LoVo (cell line): ENCODE results near the gene FAM161B.
A peak's percentile ranks its signal among the peaks of the same experiment; 100 is the strongest.
"Not testable (repeated sequence)": the region's sequence is repeated elsewhere in the genome, so short reads cannot be mapped to it uniquely, and the experiment has no call there.

ENCODE experiments used
- DNase-seq: peaks from one replicate; pipeline ENCODE4 v3.0.0-alpha.2; 2016; ENCODE audit warnings: low spot score

FAM161B gene

DNA sequence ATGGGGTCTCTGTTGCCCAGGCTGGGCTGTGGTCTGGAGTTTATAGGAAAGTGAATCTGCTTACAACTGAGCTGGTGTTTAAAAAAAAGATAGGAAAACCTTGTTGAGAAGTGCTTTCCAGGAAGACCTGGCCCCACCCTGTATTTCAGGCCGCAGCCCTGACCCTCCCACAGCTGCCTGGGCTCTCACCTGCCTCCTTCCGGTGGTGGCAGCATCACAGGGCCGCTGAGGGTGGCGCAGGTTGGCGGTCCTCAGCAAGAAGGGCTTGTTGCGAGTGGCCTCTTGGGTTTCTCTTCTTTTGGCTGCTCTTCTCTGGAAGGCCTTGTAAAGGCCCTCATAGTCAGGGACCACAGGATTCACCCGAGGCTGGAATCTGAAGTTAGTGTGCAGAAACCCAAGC is 7.7 kb downstream of the FAM161B start:
- no peak for DNase-seq

DNA sequence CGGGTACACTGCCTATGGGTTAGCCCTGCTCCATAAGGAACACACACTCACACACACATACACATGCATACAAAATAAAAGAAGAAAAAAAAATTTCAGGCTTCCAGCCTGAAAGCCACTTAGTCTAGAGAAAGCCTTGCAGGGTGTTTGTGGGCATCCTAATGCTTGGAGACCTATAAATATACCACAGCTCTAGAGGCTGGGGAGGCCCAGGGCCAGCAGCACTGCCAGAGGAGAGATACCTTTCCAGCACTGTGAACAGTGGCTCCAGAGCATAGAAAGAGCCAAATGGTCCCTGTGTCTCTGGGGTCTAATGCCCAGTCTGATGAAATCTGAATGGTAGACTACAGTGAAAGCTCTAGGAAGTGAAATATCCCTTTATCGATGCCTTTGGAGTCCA is 12.9 kb downstream of the FAM161B start:
- no peak for DNase-seq

DNA sequence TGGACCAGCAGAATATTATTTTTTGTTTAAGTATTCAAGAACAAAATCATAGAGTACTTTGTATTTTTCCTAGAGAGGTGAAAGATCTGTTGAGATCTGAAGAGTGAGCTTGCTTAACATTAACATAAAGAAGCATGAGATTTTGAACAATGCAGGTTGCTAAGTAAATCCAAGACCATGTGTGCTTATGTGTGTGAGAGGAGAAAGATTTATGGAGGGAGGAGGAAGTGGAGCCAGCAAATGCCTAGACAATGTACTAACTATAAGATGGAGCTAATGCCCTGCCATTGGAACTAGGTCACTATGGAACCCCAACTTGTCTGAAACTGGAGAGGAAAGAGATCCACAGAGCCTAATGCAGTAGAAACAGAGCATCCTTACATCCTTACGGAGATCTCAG is 13.3 kb downstream of the FAM161B start:
- DNase-seq = no peak

DNA sequence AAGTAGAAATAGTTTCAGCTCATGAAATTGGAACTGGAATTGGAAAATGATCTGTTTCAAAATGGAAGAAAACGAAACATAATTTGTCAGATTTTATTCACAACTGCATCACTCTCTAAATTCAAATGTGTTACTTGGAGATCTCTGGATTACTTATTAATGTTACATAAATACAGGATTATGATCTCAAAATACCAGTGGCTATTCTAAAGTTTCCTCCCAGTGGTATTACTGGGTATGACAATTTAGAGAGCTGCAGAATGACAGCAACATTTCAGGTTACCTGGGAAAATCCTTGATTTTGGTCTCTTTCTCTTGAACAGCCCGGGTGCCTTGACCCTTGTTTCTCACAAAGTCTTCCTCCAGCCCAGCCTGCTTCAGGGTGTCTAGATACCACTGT is 14.2 kb downstream of the FAM161B start:
- DNase-seq = no peak

DNA sequence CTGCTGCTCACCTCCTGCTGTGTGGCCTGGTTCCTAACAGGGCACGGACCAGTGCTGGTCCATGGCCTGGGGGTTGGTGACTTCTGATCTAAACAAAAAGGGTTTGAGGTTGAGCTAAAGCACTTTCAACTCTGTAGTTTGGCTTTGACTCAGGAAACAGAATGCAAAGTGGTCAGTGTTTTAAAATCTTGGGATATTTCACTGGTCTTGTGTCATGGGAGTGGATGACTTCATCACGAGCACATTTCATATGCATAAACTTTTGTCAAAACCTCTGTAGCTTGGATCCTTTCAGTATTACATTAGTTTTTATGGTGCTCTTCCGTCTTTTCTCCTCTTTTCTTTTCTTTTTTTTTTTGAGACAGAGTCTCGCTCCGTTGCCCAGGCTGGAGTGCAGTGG is 25.6 kb downstream of the FAM161B start:
- no peak for DNase-seq

DNA sequence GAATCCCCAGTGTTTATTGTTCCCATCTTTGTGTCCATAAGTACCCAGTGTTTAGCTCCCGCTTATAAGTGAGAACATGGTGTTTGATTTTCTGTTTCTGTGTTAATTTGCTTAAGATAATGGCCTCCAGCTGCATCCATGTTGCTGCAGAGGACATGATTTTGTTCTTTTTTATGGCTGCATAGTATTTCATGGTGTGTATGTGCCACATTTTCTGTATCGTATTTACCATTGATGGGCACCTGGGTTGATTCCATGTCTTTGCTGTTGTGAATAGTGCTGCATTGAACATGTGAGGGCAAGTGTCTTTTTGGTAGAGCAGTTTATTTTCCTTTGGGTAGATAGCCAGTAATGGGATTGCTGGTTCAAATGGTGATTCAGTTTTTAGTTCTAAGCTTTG is 30.4 kb downstream of the FAM161B start:
- DNase-seq = not testable (repeated sequence)

DNA sequence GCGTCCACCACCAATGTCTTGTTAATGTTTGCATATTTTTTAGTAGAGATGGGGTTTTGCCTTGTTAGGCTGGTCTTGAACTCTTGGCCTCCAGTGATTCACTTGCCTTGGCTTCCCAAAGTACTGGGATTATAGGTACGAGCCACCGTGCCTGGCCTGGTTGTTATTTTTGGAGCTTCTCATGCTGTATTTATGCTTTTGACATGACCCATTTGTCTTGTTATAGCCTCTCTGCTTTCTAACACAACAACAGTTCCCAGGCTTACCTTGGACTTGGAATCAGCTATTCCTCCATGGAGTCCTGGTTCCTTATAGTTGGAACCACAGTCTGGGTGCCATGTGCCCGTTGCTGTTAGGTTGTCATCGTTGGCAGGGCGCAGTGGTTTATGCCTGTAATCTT is 33.6 kb downstream of the FAM161B start:
- DNase-seq = no peak

DNA sequence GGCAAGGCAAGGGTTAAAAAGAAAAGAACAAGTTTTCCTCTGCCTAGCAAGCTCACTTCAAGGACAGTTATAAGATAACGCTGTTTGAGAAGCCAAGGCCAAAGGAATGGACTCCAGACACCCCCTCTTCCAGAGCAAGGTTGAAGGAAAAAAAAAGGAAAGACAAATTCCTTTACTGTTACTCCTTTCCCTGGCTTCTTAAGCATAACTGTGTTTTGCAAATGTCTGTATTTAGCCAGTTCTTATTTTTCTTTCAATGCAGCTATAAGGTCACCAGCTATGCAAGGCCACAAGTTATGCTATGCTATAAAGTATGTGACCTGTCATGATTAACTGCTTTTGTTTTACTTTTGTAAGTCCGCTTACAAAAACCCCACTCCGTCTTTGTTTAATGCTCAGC is 36.6 kb downstream of the FAM161B start:
- no peak for DNase-seq

DNA sequence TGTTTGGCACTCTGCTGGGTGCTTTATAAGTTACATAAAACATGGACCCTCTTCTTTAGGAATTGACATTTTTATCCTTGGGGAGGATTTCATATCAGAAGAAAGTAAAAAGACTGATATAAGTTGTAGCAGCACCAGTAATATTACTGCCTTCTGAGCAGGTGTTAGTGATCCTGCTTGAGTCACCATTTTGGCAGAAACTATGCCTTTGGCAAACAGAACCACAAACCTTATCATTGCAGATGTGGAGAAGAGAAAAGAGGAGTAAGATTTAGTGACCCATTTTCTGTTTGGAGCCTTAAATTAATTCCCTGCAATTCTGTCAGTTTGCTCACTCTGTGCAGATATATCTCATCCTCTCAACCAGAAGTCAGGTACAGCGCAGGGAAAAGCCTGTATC is 40.2 kb downstream of the FAM161B start:
- no peak for DNase-seq

DNA sequence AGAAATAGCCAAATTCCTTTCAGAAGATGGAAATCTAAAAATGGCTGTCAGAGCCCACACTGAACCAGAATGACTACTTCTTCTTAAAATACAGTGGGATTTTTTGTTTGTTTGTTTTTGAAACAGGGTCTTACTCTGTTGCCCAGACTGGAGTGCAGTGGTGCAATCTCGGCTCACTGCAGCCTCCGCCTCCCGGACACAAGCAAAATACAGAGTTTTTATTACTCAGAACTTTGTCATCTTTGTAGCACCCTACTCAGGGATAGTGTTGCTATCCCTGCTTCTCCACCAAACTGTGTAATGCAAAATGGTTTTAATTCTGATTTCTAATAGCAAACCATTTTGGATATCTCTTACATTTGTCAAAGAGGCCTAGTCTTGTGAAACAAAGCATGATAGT is 46.9 kb downstream of the FAM161B start:
- no peak for DNase-seq

DNA sequence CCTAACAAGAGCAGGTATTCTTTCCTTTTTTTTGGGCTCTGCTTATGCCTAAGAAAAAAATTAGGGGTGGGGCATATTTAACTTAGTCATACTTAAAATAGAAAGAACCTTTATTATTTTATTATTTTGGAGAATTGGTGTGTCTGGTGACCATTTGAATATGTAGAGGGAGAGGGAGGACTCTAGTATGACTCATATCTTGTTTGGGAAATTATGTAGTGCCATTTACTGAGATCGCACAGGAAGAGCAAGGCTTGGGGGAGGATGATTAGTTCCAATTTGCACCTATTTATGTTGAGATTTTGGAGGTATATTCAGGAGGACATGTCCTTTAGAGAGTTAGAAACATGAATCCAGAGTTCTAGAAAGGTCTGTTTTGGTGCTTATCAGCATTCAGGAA is 53.4 kb downstream of the FAM161B start:
- DNase-seq = no peak

DNA sequence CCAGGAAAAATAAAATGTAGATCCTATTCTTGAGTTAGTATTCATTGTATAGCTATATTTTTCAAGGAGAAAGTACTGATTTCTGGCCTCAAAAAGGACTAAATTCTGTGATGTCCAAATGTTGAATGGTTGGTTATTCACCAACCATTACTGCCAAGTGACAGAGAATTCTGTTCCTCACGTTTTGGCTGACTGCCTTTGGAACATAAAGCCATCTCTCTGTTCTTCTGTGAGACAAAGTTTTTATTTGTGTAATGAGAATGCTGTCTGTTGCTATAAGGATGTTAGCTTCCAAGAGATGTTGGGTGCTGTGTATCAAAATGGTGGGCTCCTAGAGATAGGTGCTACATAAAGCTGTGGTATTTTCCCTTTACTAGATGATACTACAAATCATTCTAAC is 54.0 kb downstream of the FAM161B start:
- no peak for DNase-seq

DNA sequence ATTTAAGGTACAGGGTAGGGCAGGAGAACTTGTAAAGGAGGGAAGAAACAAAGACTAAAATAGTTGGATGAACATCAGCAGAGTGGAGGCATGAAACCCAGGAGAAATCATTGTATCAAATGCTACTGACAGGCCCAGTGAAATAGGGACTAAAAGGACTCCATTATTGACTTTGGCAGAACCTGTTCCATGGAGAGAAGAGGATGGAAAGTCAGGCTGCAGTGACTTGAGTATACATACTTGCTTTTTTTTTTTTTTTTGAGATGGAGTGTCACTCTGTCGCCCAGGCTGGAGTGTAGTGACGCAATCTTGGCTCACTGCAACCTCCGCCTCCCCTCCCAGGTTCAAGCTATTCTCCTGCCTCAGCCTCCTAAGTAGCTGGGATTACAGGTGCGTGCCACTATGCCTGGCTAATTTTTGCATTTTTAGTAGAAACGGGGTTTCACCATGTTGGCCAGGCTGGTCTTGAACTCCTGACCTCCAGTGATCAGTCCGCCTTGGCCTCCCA is 55.7 kb downstream of the FAM161B start:
- DNase-seq = not testable (repeated sequence)

DNA sequence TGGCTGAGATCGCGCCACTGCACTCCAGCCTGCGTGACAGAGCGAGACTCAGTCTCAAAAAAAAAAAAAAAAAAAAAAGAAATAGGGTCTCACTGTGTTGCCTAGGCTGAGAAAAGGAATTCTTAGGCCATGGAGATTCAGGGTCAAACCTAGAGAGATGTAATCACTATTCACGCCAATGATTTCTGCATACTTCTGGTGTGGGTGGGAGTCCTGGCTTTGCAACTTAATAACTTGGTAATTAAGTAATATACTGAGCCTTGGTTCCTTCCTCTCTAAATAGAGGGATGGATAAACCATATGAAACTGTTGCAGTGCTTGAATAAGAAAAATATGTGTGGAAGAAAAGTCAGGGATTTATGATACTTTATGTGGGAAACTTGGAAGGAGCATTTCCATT is 60.5 kb downstream of the FAM161B start:
- DNase-seq = no peak

DNA sequence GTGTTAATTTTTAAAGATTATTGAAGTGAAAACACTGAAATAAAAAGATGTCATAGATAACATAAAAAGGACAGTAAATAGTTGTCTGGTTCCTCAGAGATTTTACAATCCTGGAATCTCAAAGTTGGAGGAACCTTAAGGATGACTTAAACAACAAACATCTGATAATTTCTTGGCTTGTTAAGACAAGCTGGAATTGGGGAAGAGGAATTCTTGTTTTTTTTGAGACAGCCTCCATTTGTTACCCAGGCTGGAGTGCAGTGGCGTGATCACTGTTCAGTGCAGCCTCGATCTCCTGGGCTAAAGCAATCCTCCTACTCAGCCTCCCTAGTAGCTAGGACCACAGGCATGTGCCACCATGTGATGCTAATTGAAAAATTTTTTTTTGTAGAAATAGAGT is 60.9 kb downstream of the FAM161B start:
- DNase-seq = no peak

DNA sequence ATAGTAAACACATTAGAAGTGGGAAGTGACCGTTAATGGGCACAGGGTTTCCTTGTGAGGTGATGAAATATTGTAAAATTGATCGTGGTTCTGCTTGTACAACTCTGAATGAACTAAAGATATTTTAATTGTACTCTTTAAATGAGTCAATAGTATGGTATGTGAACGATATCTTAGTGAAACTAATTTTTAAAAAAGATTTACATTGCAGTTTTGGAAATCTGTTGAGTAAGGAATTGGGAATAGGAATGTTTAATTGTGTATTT is 61.5 kb downstream of the FAM161B start:
- DNase-seq = no peak

DNA sequence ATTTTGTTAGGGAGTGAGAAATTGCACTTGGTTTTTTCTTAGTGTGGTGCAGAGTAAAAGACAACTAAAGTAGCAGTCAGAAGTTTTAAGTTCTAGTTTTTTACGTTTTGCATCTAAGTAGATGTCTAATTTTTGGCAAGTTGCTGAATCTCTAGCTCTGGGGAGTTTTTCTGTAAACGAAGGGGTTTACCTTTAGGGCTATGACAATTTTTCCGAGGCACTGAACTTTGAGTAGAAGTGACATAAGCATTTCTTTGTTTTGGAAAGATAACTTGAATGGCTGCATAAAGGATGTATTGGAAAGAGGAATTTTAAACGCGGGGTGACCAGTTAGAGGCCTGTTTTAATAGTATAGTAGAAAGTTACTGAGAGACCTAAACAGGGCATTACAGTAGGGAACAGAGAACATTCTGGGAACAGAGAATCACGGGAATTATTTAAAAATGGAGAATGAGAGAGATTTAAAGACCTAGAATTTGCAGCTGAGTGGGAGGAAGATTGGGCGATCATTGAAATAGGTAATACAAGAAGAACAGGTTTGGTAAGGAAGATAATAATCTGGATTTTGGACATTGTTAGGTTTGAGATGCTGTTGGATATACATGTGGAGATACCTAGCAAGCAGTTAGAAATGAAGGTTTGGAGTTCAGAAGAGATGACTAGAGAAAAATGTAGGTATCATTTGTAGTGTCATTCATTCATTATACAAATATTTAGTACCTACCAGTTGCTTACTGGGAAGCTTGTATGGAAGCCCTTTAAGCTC is 62.0 kb downstream of the FAM161B start:
- no peak for DNase-seq

DNA sequence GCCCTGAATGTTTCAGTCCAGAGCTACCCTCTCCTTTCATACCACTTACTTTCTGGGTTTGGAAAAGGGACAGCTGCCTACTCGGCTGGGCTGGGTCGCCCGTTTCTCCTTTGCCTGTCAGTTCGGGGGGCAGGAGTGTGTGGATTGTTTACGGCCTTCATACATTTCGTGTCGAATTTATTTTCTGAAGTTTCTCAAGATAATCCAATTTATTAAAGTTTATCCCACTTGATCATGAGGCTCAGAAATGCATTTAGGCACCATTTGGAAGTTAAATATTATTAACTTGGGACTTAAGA is 62.6 kb downstream of the FAM161B start:
- DNase-seq = peak; percentile 12

DNA sequence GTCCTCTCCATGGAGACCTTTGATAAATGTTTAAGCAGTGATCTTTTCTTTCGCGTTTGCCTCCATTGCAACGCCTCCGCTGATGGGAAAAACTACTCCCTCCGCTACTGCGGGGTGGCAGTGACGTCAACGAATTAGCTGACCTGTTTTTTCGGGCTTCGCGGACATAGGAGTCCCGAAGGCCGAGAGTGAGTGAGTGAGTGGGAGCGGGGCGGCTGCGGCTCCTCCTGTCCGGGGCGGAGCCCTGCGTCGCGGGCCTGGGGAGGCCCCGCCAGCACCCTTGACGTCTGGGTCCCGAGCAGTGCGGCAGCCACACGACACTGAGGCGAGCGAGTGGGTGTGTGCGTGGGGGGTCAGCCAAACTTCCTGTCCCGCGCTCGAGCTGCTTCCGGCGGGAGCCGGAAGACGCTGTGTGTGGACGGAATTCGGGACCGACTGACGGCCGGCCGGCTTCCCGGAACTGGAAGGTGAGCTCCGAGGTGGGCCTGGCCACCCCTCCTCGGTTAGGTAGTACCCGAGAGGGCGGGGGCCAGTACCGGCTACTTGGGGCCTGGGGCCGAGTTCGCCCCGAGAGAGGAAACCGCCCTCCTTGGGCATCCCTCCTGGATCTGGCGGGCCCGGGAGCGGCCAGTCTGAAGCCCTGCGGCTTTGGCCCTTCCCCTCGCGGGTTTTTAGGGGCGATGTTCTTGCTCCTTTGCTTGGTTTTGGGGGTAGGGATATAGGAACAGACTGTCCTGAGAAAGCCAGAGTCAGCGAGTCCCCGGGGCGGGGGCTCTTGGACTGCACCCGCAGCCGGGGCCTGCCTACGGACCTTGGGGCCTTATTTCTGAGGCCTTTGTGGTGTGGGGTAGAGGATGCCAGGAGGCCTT is 63.2 kb downstream of the FAM161B start, which contains the start of gene ZNF410:
TSS of gene ZNF410 (plus strand) at position 411 of the 869 bp plus-strand sequence. CDS start 5,317 bp downstream, outside the sequence.
- DNase-seq = peak; percentile 96

DNA sequence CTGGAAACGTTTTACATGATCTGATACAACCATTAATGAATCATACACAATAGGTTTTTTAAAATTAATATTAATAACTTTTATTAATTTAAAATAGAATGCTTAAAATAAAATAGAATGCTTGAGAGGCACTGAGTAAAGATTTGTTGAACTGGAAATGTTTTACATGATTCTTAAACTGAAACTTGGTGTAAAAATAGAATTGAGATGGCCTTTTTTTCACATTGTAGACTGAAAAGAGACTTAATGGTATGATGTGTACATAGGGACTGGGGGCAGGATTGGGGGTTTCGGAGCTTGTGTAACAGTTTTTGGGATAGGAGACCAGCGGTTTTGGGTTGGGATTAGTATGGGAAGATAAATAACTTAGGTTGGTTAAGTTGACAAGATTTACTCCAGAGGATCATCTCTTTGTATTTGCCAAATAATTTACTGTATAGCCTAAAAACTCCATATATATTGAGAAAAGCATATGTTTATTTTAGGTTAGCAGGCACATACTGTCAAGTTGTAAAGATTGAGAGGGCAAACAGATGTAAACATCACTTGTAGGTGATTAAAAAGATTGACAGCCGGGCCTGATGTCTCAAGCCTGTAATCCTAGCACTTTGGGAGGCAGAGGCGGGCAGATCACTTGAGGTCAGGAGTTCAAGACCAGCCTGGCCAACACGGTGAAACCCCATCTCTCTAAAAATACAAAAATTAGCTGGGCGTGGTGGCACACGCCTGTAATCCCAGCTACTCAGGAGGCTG is 65.3 kb downstream of the FAM161B start:
- no peak for DNase-seq
